Adipocyte (in vitro differentiated cells): ENCODE results near the gene THRB.

Experiments used
- DNase-seq: peaks from one replicate; pipeline ENCODE4 v3.0.0-alpha.2; 2015; ENCODE audit warnings: low read depth
- H3K27me3 ChIP-seq: replicated peaks from 2 replicates; pipeline ENCODE4 v1.7.0; 2013; ENCODE audit warnings: mild to moderate bottlenecking, low read length, moderate library complexity; ENCODE audit not compliant: control insufficient read depth, insufficient read depth
- H3K36me3 ChIP-seq: 2 replicates; pipeline ENCODE4 v1.7.0; 2013; ENCODE audit warnings: low read length, mild to moderate bottlenecking, moderate library complexity; ENCODE audit not compliant: control insufficient read depth, insufficient read depth, severe bottlenecking
- H3K4me1 ChIP-seq: 2 replicates; pipeline ENCODE4 v1.7.0; 2013; ENCODE audit warnings: mild to moderate bottlenecking, low read length, moderate library complexity; ENCODE audit not compliant: control insufficient read depth, insufficient read depth
- H3K4me3 ChIP-seq: 2 replicates; pipeline ENCODE4 v1.7.0; 2013; ENCODE audit warnings: mild to moderate bottlenecking, low read length, moderate library complexity
- H3K9ac ChIP-seq: 2 replicates; pipeline ENCODE4 v1.7.0; 2013; ENCODE audit warnings: mild to moderate bottlenecking, low read length, moderate library complexity
- H3K9me3 ChIP-seq: 2 replicates; pipeline ENCODE4 v1.7.0; 2013; ENCODE audit warnings: mild to moderate bottlenecking, low read length, moderate library complexity; ENCODE audit not compliant: control insufficient read depth

Gene THRB

DNA sequence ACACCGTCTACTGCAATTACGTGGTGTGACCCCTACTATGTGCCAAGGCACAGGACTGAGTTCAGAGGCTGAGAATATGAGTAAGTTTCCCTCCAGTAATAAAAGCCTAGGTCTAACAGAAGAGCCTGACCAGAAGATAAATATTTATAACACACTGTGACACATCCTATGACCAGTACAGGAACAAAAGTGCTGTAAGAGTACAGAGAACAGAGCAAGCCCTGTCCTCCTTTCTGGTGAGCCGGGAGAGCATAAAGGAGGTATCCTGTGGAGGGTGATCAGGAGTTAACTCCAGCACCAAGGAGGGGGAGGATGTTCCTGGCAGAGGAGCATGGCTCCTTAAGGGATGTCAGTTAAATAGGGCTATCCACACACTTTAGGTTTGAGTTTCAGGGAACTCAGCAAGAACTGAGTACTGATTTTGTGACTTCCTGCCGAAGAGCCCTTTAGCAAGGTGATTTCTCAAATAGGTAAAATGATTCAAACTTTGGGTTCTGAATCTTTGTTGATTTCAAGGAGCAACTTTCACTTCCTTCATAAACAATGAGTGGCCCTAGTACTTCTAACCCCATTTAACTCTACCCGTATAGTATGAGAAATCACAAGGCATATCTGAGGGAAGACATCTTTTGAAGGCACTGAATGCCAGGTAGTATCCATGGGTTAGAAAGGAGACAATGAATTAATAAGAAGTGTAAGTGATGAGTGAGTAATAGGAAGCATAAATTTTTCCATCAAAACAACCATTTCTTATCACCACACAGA is 198.0 kb downstream of the THRB start:
- H3K36me3 ChIP-seq, result peaks cover 4% of the 10 kb centered on the region
- no peak overlapping the region for H3K9ac ChIP-seq
- H3K27me3 ChIP-seq, result no peaks in the 10 kb centered on the region
- no peak overlapping the region for H3K4me3 ChIP-seq
- peaks cover 19% of the 10 kb centered on the region for H3K4me1 ChIP-seq
- no peak for DNase-seq
- peaks cover 10% of the 10 kb centered on the region for H3K9me3 ChIP-seq

DNA sequence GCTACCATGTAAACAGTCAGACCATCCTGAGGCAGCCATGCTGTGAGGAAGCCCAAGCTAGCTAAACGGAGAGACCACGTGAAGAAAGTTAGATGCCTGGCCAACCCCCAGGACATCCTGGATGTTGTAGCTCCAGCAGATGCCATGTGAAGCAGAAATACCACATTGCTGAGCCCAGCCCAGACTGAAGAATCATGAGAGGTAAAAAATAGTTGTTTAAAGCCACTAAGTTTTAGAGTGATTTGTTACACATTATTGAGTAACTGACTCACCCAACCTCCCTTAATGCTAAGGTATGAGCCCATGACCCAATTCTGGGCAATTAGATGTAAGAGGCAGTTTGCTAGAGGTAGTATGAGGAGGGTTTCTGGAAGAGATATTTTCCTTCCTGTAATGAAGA is 200.5 kb downstream of the THRB start:
- H3K9ac ChIP-seq, result no peak overlapping the region
- no peak for DNase-seq
- H3K27me3 ChIP-seq, result no peaks in the 10 kb centered on the region
- peaks cover 4% of the 10 kb centered on the region for H3K36me3 ChIP-seq
- H3K9me3 ChIP-seq, result peaks cover 10% of the 10 kb centered on the region
- H3K4me1 ChIP-seq, result peaks cover 20% of the 10 kb centered on the region
- H3K4me3 ChIP-seq, result no peak overlapping the region

DNA sequence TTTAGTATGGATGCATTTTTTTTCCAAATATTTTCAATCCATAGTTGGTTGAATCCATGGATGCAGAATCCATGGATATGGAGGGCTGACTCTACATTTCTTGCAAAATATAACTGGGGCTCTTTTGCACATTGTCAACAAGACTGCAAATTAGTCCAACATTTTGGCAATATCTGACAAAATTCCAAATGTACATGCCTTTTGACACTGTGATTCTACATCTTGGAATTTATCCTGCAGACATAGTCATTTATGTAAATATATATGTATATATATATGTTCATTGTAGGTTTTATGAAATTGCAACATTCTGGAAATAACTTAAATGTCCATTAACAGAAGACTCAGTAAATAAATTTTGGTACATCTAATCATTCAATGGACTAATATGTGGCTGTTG is 203.0 kb downstream of the THRB start:
- Histone ChIP-seq H3K36me3 (peaks cover 4% of the 10 kb centered on the region), H3K4me1 (peaks cover 39% of the 10 kb centered on the region), H3K27me3 (no peaks in the 10 kb centered on the region), H3K9ac (no peak overlapping the region), H3K9me3 (peaks cover 10% of the 10 kb centered on the region), H3K4me3 (no peak overlapping the region)
- no peak for DNase-seq

DNA sequence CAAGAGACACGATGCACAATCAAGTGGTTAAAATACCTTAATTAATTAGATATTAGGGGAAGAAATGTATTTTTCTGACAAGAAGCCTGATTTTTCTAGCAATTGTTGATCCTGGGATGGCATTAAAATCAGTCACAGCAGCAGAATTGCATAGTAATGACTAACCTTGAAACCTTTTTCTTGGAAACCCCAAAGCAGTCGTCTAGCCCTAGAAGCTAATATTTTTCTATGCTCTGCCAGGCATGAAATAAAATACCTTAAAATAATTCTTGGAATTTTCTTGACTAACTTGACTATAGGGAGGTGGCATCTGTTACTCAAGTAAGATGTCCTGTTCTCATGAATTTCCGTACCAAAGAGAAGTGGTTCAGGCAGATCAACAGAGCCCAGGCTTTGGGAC is 204.1 kb downstream of the THRB start:
- Histone ChIP-seq H3K4me1 (peaks cover 43% of the 10 kb centered on the region), H3K4me3 (no peak overlapping the region), H3K9ac (no peak overlapping the region), H3K36me3 (peaks cover 4% of the 10 kb centered on the region), H3K9me3 (peaks cover 10% of the 10 kb centered on the region), H3K27me3 (no peaks in the 10 kb centered on the region)
- DNase-seq, result peak; percentile 42

DNA sequence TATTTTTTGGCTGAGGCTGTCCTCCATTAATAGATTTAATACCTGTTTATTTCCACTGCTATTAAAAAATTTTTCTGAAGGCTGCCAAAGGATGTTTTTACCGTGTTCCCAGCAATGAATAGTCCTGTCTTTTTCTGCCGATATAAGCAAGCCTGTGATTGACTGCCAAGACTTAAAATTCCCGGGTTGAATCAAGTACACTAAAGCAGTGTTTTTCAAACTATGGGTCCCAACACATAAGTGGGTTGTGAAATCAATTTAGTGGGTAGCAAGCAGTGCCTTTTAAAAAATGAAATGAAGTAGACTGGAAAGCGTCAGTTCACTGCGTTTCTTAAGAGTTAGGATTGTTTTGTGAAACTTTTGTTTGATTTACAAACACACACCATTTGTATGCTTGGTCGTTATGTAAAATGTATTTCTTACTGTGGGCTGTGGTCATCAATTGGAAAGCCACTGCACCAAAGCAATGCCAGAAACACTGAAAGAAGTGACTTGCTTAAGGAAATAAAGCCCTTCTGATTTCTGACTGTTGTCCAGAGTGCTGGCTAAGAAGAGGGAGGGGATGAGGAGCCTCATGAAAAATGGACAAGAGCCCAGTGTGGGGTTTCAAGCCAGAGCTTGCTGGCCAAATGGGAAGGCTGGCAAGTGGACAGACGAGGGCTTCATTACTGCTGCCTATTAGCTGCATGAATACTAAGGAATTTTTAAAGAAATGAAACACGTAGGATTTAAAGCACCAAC is 206.0 kb downstream of the THRB start:
- peak overlapping the region; percentile 38 for H3K9ac ChIP-seq
- H3K4me3 ChIP-seq, result peak overlapping the region; percentile 62
- H3K4me1 ChIP-seq, result peaks cover 43% of the 10 kb centered on the region
- H3K36me3 ChIP-seq, result peaks cover 3% of the 10 kb centered on the region
- DNase-seq, result no peak
- H3K27me3 ChIP-seq, result no peaks in the 10 kb centered on the region
- H3K9me3 ChIP-seq, result peaks cover 2% of the 10 kb centered on the region

DNA sequence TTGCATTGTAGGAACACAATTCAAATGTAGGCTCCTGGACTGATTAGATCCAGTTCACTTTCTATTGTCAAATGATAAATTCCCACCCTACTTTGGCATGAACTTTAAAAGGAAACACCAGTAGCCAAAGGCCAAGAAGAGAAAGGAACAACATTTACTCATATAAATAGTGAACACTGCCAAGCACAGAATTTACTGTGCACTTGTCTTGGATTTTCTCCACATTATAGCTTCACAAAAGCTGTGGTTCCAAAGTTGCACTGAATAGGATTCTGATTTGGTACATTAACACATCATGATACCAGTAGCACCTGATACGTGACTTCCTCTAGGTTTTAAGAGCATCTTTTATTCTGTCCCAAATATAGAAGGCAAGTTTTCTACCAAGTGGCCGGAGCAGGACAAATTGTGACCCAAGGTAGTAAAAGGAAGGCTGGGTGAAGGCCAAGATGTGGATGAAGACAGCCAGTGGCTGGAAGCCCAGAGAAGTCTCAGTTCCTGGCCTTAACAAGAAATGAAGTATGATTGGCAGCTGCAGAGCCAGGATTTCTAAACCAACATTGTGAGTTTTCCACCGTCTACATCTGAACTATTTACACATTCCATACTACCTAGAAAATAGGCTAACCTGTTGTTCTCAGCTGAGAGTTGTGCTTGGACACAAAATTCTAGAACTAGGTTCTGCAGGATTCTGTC is 206.7 kb downstream of the THRB start:
- Histone ChIP-seq H3K27me3 (no peaks in the 10 kb centered on the region), H3K4me3 (peak overlapping the region; percentile 62), H3K4me1 (peaks cover 43% of the 10 kb centered on the region), H3K9ac (peak overlapping the region; percentile 38), H3K36me3 (no peaks in the 10 kb centered on the region), H3K9me3 (no peaks in the 10 kb centered on the region)
- no peak for DNase-seq

DNA sequence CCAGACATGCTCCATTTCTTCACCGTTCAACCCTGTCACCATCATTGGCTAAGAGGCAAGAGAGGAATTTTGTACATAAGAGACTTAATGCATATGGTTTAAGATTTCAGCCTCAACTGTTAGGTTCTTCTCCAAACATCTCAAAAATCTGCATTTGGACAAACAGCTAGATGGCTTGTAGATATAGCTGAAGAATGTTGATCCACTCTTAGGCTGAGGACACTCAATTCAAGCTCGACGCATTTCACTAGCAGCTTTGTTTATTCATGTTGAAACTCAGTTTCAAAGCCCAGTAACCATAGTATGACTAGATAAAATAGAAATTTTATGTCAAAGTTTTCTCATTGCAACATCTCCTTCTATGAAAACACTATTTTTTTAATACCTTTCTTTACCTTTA is 208.2 kb downstream of the THRB start:
- H3K27me3 ChIP-seq, result no peaks in the 10 kb centered on the region
- DNase-seq, result peak; percentile 45
- no peaks in the 10 kb centered on the region for H3K9me3 ChIP-seq
- H3K4me3 ChIP-seq, result no peak overlapping the region
- no peaks in the 10 kb centered on the region for H3K36me3 ChIP-seq
- no peak overlapping the region for H3K9ac ChIP-seq
- H3K4me1 ChIP-seq, result peaks cover 43% of the 10 kb centered on the region

DNA sequence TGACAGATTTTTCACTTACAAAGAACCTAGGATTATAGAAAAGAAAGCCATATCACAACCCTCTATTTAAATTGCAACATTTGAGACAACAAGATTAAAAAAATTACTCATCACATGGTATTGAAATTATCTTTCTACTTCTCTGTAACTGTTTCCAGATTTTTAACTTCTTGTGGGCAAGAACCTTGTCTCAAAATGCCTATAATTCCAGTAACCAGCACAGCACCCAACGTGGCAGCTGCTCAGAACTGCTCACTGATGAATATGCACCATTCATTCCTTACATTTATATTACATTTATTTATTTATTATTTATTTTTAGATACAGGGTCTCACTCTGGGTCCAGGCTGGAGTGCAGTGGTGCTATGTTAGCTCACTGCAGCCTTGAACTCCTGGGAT is 216.1 kb downstream of the THRB start:
- H3K27me3 ChIP-seq, result no peaks in the 10 kb centered on the region
- peak; percentile 16 for DNase-seq
- no peak overlapping the region for H3K4me3 ChIP-seq
- H3K9me3 ChIP-seq, result no peaks in the 10 kb centered on the region
- H3K36me3 ChIP-seq, result no peaks in the 10 kb centered on the region
- peaks cover 2% of the 10 kb centered on the region for H3K4me1 ChIP-seq
- H3K9ac ChIP-seq, result no peak overlapping the region

DNA sequence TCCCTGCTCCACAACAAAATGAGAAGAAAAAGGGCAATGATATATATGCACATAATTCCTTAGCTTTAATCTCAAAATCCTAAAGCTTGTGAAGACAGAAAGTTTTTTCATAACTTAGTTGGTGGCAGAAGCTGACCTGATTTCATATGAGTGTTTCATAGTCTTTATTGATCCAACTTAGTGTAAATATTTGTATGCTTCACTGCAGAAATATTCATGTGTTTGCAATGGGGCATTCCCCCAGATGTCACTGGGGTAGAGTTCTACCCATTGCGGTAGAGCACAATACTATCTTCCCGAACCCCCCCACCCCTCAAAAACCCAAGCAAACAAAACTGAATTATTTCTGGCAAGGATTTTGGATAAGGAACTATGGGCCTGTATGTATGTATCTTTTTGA is 221.2 kb downstream of the THRB start:
- DNase-seq, result no peak
- Histone ChIP-seq H3K4me3 (no peak overlapping the region), H3K27me3 (no peaks in the 10 kb centered on the region), H3K9ac (no peak overlapping the region), H3K36me3 (no peaks in the 10 kb centered on the region), H3K4me1 (peaks cover 11% of the 10 kb centered on the region), H3K9me3 (no peaks in the 10 kb centered on the region)

DNA sequence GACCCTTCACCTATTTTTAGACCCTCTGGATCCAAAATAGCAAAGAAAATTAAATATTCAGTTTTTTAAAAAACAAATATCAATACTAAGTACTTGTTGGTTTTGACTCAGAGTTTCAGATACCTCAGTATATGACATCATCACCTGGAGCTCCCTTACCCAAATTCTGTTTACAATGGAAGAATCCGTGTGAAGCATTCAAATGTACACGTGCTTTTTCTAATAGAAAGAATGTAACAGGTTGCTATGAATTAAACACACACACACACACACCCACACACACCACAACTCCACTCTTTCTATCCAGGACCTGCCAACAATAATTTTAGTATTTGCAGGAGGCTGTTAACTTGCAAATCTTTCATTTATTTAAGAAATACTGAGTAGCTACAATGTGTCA is 221.8 kb downstream of the THRB start:
- Histone ChIP-seq H3K36me3 (no peaks in the 10 kb centered on the region), H3K9me3 (no peaks in the 10 kb centered on the region), H3K4me3 (no peak overlapping the region), H3K27me3 (no peaks in the 10 kb centered on the region), H3K9ac (no peak overlapping the region), H3K4me1 (peaks cover 9% of the 10 kb centered on the region)
- DNase-seq, result no peak

DNA sequence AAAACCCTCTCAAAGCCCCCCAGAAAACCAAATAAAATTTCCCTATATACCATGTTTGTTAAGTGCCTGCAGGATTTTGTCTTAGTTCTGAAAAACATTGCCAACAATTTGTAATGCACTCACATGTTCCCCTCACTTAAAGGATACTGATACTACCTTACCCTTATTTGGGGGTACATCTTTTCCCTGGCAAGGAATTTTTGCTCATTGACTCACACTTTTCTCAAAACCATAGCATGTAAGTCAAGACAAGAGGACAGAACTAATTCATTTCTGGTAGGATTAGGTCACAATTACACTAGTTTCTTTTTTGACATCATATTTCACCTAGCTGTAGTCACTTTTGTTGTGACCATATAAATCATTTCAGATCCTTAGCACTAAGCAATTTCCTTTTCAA is 222.2 kb downstream of the THRB start:
- Histone ChIP-seq H3K4me3 (no peak overlapping the region), H3K9ac (no peak overlapping the region), H3K27me3 (no peaks in the 10 kb centered on the region), H3K36me3 (no peaks in the 10 kb centered on the region), H3K4me1 (peaks cover 9% of the 10 kb centered on the region), H3K9me3 (no peaks in the 10 kb centered on the region)
- no peak for DNase-seq
